RWPE1 (cell line): Measurements from ENCODE around the gene ST6GALNAC3.

Source experiments
- CTCF ChIA-PET: fragments of 350-600 bp; sonication (Branson Sonifier 250); formaldehyde crosslinking; extraction: SDS; loops from one replicate; lab custom pipeline; 2021; lab: Yijun Ruan, JAX
- POLR2A ChIA-PET: fragments of 400-600 bp; formaldehyde crosslinking; extraction: SDS; loops from one replicate; lab custom pipeline; 2020; ENCODE audit warnings: antibody characterized with exemption; ENCODE audit not compliant: low non-redundant PET; lab: Yijun Ruan, JAX
- DNase-seq: peaks from one replicate; pipeline ENCODE4 v3.0.0; 2012; ENCODE audit warnings: low spot score
- H3K27ac ChIP-seq: fragments of 450-650 bp; 2 replicates; pipeline ENCODE4 v1.5.1; 2017
- TF ChIP-seq, protein P1 (sequence below): fragments of 450-650 bp; conservative IDR thresholded peaks from 2 replicates; pipeline ENCODE4 v1.5.1; 2017; ENCODE audit warnings: low read depth, mild to moderate bottlenecking

ST6GALNAC3 gene

DNA sequence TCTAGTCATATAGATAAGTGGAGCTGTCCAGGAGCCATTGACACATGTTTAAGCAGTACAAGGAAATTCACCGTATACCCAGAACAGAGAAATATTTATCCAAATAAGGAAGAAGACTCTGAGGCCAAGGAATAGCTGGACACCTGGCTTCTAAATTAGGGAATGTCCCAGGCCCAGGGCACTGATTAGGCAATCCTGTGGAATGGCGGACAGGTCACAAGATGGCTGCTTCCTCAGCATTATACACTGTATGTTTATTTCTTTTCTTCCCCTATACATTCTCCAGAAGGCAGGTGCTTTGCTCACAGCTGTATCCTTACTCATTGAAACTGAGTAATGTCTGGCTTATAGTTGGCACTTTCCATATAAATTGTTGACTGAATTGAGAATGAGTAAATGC, 59.4 kb downstream of the ST6GALNAC3 start:
- no peak overlapping the region for H3K27ac ChIP-seq
- TF ChIP-seq, protein P1, sequence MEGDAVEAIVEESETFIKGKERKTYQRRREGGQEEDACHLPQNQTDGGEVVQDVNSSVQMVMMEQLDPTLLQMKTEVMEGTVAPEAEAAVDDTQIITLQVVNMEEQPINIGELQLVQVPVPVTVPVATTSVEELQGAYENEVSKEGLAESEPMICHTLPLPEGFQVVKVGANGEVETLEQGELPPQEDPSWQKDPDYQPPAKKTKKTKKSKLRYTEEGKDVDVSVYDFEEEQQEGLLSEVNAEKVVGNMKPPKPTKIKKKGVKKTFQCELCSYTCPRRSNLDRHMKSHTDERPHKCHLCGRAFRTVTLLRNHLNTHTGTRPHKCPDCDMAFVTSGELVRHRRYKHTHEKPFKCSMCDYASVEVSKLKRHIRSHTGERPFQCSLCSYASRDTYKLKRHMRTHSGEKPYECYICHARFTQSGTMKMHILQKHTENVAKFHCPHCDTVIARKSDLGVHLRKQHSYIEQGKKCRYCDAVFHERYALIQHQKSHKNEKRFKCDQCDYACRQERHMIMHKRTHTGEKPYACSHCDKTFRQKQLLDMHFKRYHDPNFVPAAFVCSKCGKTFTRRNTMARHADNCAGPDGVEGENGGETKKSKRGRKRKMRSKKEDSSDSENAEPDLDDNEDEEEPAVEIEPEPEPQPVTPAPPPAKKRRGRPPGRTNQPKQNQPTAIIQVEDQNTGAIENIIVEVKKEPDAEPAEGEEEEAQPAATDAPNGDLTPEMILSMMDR: no peak
- ChIA-PET CTCF (no interaction called here), POLR2A (no interaction called here)
- DNase-seq: no peak

DNA sequence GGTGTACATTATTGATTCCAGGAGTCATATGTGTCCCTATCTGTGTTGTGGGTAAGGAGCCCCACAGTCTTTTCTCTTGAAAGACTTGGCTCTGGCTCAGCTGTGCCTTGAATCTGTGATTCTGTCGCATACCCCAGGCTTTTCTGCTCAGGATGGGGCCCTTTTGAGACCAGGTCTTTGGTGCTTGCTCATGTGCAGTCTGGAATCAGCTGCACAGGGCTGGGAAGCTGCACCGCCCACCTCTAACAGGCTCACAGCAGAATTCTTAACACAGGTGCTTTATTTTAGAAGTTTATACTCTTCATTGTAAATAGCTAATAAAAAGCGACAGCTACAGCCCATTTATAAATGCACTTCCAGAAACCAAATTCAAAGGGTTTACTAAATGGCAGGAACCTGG, 61.3 kb downstream of the ST6GALNAC3 start:
- H3K27ac ChIP-seq: no peak overlapping the region
- TF ChIP-seq, protein P1: no peak
- ChIA-PET CTCF (interaction anchor here (0.6 kb wide), 1 partner anchor 14 kb away, joined by 3 read pairs; no protein-coding TSS in a partner anchor), POLR2A (no interaction called here)
- no peak for DNase-seq

DNA sequence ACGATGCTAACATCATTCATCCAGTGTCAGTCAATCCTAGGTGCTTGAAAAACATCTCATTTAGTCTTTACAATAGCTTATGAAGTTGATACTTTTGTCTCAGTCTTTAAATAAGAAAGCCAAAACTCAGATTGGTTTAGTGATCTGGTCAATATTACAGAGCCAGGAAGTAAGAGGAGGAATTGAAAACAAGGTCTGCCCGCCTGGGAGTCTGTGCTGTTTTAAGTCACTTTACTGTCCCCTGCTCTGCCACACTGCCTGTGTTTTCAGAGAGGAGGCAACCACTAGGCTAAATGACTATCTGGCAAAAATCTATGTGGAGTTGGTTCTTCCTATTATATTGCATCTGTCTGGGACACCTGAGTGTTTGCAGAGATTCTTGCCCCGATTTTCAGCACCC, 62.3 kb downstream of the ST6GALNAC3 start:
- CTCF ChIA-PET: no interaction called here
- POLR2A ChIA-PET: no interaction called here
- DNase-seq: no peak
- TF ChIP-seq, protein P1: no peak
- no peak overlapping the region for H3K27ac ChIP-seq

DNA sequence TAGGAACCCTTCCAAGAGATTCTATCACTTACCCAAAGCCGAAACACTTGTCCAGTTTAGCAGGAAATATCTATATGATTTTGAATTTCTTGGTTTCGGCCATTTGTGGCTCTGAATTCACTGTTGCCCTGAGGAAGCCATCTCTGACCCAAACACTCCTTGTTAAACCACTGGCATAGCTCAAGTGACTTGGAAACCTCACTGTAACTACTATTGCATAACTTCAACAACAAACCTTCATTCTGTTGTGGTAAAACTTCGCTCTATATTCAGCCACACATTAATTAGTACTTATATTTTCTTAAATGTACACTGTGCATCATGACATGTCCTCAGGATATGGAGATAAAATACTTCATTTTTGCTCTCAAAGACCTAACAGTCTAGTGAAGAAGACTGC, 63.2 kb downstream of the ST6GALNAC3 start:
- no peak overlapping the region for H3K27ac ChIP-seq
- no peak for DNase-seq
- TF ChIP-seq, protein P1: no peak
- ChIA-PET POLR2A (no interaction called here), CTCF (no interaction called here)

DNA sequence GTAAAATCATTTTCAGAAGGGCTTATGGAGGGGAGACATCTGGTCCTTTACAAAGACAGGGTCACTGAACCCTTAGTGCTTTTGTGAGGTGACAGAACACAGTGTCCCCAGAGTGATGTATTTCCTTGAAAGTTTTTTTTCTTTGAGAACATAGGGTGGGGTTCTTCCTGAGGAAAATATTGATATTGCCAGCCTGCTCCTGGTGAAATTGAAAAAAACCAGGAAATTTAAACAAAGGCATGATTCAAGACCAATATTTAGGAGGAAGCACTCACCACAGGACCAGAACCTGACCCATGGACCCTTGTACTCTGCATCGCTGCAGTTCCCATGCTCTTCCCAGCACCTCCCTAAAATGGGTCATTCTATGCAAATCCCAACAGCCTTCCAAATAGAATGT, 63.7 kb downstream of the ST6GALNAC3 start:
- no peak overlapping the region for H3K27ac ChIP-seq
- TF ChIP-seq, protein P1: no peak
- POLR2A ChIA-PET: no interaction called here
- CTCF ChIA-PET: no interaction called here
- DNase-seq: no peak

DNA sequence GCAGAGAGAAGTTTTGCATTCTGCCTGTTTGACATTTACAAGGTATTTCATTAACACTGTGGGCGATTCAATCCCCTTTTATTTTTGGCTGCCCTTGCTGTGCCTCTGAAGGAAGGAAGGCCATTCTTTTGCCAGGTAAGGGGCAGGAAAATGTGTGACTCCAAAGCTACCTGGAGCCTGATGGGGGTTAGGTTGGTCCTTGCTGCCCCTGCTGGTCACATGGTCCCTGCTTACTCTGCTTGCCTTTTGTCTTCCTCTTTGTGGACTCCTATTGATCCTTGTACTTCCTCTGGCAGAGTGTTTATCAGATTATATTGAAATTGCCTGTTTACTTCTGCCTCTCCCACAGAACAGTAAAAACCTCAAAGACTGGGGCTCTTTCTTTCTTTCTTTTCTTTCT, 65.7 kb downstream of the ST6GALNAC3 start:
- ChIA-PET CTCF (interaction anchor here (0.7 kb wide), 1 partner anchor 1227 kb away, joined by 3 read pairs; no protein-coding TSS in a partner anchor), POLR2A (no interaction called here)
- DNase-seq: no peak
- TF ChIP-seq, protein P1: no peak
- H3K27ac ChIP-seq: no peak overlapping the region

DNA sequence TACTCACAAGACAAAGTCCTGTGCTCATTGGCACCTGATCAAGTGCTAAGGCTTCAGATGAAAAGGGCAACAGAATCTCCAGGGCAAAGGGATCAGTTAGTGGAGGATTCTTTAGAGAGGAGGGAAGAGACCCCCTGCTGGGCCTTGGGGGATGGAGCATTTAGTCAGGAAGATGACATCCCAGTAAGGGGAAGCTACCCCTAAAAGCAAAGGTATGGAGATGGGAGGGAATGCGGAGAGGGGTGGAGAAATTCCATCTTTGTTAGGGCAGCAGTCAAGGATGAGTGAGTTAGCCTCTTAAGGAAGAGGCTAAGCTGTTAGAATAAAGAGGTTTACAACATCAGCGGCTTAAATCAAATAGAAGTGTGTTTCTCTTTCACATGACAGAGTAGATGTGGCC, 67.4 kb downstream of the ST6GALNAC3 start:
- ChIA-PET POLR2A (no interaction called here), CTCF (interaction anchor here (0.6 kb wide), 1 partner anchor 59 kb away, joined by 4 read pairs; no protein-coding TSS in a partner anchor)
- no peak for DNase-seq
- TF ChIP-seq, protein P1: no peak
- H3K27ac ChIP-seq: no peak overlapping the region
